Left ventricle myocardium inferior (tissue), 1 donor: ENCODE results near the gene PPP4R1. TPM values are rescaled to one million over a fixed set of nuclear protein-coding genes. Genes with fewer than 3 reads are reported as not detected.
"Not testable (repeated sequence)": the region's sequence is repeated elsewhere in the genome, so short reads cannot be mapped to it uniquely, and the experiment has no call there.

Source experiments
- DNase-seq: peaks from one replicate; pipeline ENCODE4 v3.0.0-alpha.2; 2020
- H3K27ac ChIP-seq: fragments of 200-600 bp; replicated peaks from 2 replicates; pipeline ENCODE4 v1.8.0; 2021
- H3K27me3 ChIP-seq: fragments of 200-600 bp; 2 replicates; pipeline ENCODE4 v1.8.0; 2021; ENCODE audit warnings: low read depth
- H3K36me3 ChIP-seq: fragments of 200-600 bp; 2 replicates; pipeline ENCODE4 v1.8.0; 2021
- H3K4me1 ChIP-seq: fragments of 200-600 bp; 2 replicates; pipeline ENCODE4 v1.8.0; 2021
- H3K4me3 ChIP-seq: fragments of 200-600 bp; 2 replicates; pipeline ENCODE4 v1.8.0; 2021; ENCODE audit warnings: mild to moderate bottlenecking, moderate library complexity
- H3K9me3 ChIP-seq: fragments of 200-600 bp; replicated peaks from 2 replicates; pipeline ENCODE4 v1.8.0; 2021
- intact Hi-C: fragments of 100-400 bp; cut with micrococcal nuclease; formaldehyde crosslinking; loops from one replicate; pipeline ENCODE4 v1.11.0; 2022
- total RNA-seq: library from RNA; stranded (reverse); fragmentation: NEBNext Ultra II Directional; extraction: Animal tissue kit (Norgen Biotek cat#: 25700); gene quantifications from one replicate; pipeline ENCODE4 v1.2.1, GENCODE V29; 2021
- TF ChIP-seq, protein P1 (sequence below): fragments of 200-600 bp; IDR thresholded peaks from 2 replicates; pipeline ENCODE4 v1.8.0; 2021; ENCODE audit warnings: antibody characterized with exemption, mild to moderate bottlenecking, borderline replicate concordance
- donor health status: DM: no; HTN: yes; CAD: no; lungs with severe emphysema.

PPP4R1 gene
- total RNA-seq, 1 donor from 2014 or later: 53.5 TPM

DNA sequence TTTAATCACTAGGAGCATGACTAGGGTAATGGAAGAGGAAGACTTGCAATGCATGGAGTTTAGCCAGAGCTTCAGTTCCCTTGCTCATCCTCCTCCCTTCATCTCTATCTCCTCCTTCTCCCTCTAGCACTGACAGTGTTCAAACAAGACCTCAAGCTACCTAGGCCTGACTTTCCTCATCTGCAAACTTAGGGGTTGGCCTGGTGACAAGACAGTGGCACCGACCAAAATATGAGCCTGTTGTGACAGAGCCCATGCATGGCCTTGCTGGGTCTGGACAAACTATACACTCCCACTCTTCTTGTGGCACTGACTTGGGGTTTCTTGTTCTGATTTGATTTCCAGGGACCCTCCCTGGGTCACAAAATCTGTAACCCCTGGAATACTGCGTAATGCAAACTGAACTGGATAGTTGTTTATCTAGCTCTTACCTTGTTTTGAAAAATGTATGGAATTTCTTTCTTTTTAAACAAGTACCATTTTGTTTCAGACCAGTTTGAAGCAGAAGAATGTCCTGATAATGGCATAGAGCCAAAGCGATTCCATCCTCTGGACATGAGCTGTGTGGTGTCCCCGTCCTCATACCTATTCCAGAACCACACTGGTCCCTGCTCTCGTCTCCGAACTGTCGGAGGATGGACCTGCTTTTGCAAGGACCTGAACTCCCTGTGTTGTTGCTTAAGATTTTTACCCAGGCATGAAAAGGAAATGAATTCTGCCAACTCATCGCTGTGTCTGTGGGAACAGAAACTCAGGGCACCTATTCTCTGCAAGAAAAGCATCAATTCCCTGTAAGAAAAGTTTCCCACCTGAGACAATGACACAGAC, 33.4 kb upstream of the PPP4R1 start:
- no peaks in the 10 kb centered on the region for H3K36me3 ChIP-seq
- TF ChIP-seq, protein P1, sequence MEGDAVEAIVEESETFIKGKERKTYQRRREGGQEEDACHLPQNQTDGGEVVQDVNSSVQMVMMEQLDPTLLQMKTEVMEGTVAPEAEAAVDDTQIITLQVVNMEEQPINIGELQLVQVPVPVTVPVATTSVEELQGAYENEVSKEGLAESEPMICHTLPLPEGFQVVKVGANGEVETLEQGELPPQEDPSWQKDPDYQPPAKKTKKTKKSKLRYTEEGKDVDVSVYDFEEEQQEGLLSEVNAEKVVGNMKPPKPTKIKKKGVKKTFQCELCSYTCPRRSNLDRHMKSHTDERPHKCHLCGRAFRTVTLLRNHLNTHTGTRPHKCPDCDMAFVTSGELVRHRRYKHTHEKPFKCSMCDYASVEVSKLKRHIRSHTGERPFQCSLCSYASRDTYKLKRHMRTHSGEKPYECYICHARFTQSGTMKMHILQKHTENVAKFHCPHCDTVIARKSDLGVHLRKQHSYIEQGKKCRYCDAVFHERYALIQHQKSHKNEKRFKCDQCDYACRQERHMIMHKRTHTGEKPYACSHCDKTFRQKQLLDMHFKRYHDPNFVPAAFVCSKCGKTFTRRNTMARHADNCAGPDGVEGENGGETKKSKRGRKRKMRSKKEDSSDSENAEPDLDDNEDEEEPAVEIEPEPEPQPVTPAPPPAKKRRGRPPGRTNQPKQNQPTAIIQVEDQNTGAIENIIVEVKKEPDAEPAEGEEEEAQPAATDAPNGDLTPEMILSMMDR: no peak
- DNase-seq: no peak

DNA sequence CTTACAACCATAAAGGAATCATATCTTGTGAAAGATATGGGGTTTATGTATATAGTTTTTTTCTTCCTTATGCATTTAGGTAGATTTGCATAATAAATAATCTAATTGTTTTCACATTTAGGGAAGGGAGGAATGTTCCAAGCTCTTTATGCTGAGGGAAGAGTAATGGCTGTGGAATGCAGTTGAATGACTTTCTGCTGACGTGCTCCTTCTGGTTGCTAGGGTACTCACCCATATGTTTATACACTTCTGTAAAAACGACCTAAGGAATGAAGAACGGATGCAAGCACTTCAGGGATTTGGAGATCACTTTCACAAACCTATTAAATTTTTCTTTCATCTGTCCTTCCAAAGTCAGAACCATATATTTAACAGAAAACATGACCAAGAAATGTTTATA, 29.2 kb upstream of the PPP4R1 start:
- TF ChIP-seq, protein P1: no peak
- Histone ChIP-seq H3K4me1 (peaks cover 14% of the 10 kb centered on the region), H3K27ac (peak overlapping the region; percentile 61), H3K27me3 (no peaks in the 10 kb centered on the region), H3K4me3 (no peak overlapping the region), H3K36me3 (no peaks in the 10 kb centered on the region), H3K9me3 (no peaks in the 10 kb centered on the region)
- intact Hi-C loops: no loop called here
- no peak for DNase-seq

More for the DNA sequence above, 33.4 kb upstream of the PPP4R1 start:
- H3K9me3 ChIP-seq: no peaks in the 10 kb centered on the region
- peaks cover 14% of the 10 kb centered on the region for H3K4me1 ChIP-seq
- no peaks in the 10 kb centered on the region for H3K27me3 ChIP-seq
- no peak overlapping the region for H3K4me3 ChIP-seq
- H3K27ac ChIP-seq: no peak overlapping the region
- intact Hi-C loops: no loop called here

DNA sequence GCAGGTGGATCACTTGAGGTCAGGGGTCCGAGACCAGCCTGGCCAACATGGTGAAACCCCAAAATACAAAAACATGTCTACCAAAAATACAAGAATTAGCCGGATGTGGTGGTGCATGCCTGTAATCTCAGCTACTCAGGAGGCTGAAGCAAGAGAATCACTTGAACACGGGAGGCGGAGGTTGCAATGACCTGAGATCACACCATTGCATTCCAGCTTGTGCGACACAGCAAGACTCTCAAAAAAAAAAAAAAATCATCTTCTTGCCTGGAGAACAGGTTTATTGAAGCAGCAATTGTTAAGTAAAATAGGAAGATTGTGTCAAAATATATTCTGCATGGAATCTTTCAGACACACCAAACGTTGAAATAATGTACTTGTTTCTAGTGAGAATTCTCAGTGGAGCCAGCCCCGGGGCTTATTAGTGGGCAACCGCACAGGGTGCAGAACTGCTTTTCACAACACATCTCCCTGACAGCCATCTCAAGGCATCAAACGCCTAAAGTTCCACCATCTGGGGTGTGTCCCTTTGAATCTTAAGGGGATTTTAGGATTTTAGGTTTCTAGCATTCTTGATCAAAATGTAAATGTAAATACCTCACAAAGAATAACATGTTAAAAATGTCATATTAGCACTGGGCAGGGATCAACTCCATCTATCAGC, 28.6 kb upstream of the PPP4R1 start:
- TF ChIP-seq, protein P1: no peak
- Histone ChIP-seq H3K4me1 (peaks cover 14% of the 10 kb centered on the region), H3K9me3 (no peaks in the 10 kb centered on the region), H3K27ac (peak overlapping the region; percentile 61), H3K36me3 (no peaks in the 10 kb centered on the region), H3K27me3 (no peaks in the 10 kb centered on the region), H3K4me3 (no peak overlapping the region)
- intact Hi-C loops: no loop called here
- DNase-seq: no peak

DNA sequence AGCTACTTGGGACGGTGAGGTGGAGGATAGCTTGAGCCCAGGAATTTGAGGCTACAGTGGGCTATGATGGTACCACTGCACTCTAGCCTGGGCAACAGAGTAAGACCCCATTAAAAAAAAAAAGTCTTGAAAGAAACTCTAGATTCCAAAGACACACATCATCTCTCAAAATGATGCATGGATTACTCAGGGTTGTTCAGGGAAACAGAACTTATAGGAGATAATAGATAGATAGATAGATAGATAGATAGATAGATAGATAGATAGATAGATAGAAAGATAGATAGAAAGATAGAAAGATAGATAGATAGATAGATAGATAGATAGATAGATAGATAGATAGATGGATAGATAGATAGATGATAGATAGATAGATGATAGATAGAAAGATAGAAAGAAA, 26.7 kb upstream of the PPP4R1 start:
- intact Hi-C loops, H3K4me3 ChIP-seq, DNase-seq, H3K36me3 ChIP-seq, H3K27me3 ChIP-seq, H3K27ac ChIP-seq, H3K9me3 ChIP-seq: not testable (repeated sequence)
- H3K4me1 ChIP-seq: peaks cover 14% of the 10 kb centered on the region

DNA sequence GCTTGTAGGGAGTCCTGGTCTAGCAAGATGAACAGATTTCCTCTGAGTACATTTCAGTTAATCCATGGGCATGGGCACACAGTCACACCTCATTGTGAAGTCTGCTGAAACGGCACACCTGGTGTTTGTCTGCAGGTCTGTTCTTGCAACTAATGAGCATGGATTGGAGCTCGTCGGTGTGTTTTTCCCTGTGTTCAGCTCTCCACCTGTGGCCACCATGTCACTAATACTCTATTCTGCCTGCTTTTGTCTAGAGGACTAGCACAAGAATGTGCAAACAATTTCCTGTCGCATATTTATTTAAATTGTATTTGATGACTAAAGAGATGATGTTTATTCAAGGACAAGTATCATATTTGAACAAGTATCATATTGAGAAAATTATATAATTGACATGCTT, 24.5 kb upstream of the PPP4R1 start:
- H3K27me3 ChIP-seq: no peaks in the 10 kb centered on the region
- TF ChIP-seq, protein P1: no peak
- peaks cover 6% of the 10 kb centered on the region for H3K9me3 ChIP-seq
- no peak overlapping the region for H3K4me3 ChIP-seq
- DNase-seq: no peak
- H3K4me1 ChIP-seq: peaks cover 7% of the 10 kb centered on the region
- intact Hi-C loops: no loop called here
- no peaks in the 10 kb centered on the region for H3K36me3 ChIP-seq
- H3K27ac ChIP-seq: no peak overlapping the region
